Measurements from ENCODE around the gene MAN1B1. TPM values are rescaled to one million over a fixed set of nuclear protein-coding genes. Genes with fewer than 3 reads are reported as not detected.

The MAN1B1 gene
- total and polyA plus RNA-seq, 12 donors = 16.9 to 71.4 (median 22.0) TPM

- Histone ChIP-seq H3K4me1 (peaks cover 18 to 49% (median 29%) of the 10 kb centered on the region in 9 donors), H3K27ac (no peak overlapping the region), H3K4me3 (no peak overlapping the region), H3K9me3 (no peaks in the 10 kb centered on the region), H3K27me3 (peaks cover 0 to 13% (median 0%) of the 10 kb centered on the region in 7 donors), H3K36me3 (peaks cover 4 to 56% (median 20%) of the 10 kb centered on the region in 9 donors)
- TF ChIP-seq CTCF (IDR thresholded peaks at IDR 0.05) = no peak
- 93% methylated on average over 32 of the region's 32 CpGs for WGBS, 2 donors
- intact Hi-C loops (cut with DNase I) = loop anchor here in 4 of 10 donors (5.0 kb wide), 2 partner anchors 92 to 252 kb away; partner anchors contain the start of gene C8G (in 2 of the 4)
- ATAC-seq = no peak
- no peak for DNase-seq
Measured at GRCh38 chr9:137039611-137040366, 47.0 kb upstream of the MAN1B1 start.

GRCh38 chr9:137040568-137040967 is 46.2 kb upstream of the MAN1B1 start:
- DNase-seq (no peak), ATAC-seq (no peak)
- peaks cover 19 to 48% (median 29%) of the 10 kb centered on the region in 9 donors for H3K4me1 ChIP-seq
- no peak for TF ChIP-seq CTCF (IDR thresholded peaks at IDR 0.05)
- intact Hi-C loops (cut with DNase I) = no loop called here
- 90% methylated on average over 23 of the region's 23 CpGs for WGBS, 2 donors
- peaks cover 4 to 56% (median 20%) of the 10 kb centered on the region in 9 donors for H3K36me3 ChIP-seq
- H3K9me3 ChIP-seq = no peaks in the 10 kb centered on the region
- peaks cover 0 to 21% (median 0%) of the 10 kb centered on the region in 7 donors for H3K27me3 ChIP-seq
- no peak overlapping the region for H3K4me3 ChIP-seq
- H3K27ac ChIP-seq = peak overlapping the region in 2 of 10 donors; percentile 43 to 92

- peaks cover 4 to 56% (median 20%) of the 10 kb centered on the region in 9 donors for H3K36me3 ChIP-seq
- peak overlapping the region in 5 of 10 donors; percentile 25 to 92 (median 43) for H3K27ac ChIP-seq
- no peak for TF ChIP-seq CTCF (IDR thresholded peaks at IDR 0.05)
- H3K4me3 ChIP-seq = no peak overlapping the region
- 64 to 67% methylated on average over 15 to 16 of the region's 16 CpGs for WGBS, 2 donors
- ATAC-seq (no peak), DNase-seq (no peak)
- no peaks in the 10 kb centered on the region for H3K9me3 ChIP-seq
- intact Hi-C loops (cut with DNase I) = no loop called here
- peaks cover 0 to 25% (median 0%) of the 10 kb centered on the region in 7 donors for H3K27me3 ChIP-seq
- H3K4me1 ChIP-seq = peaks cover 20 to 49% (median 30%) of the 10 kb centered on the region in 9 donors
Measured at GRCh38 chr9:137041124-137041523, 45.7 kb upstream of the MAN1B1 start.

GRCh38 chr9:137042751-137043727 is 43.7 kb upstream of the MAN1B1 start:
- H3K27ac ChIP-seq = peak overlapping the region; percentile 78 to 92 (median 88)
- H3K4me3 ChIP-seq = peak overlapping the region in 9 of 10 donors; percentile 57 to 80 (median 72)
- peak; percentile 69 to 85 for DNase-seq
- peaks cover 4 to 47% (median 20%) of the 10 kb centered on the region in 9 donors for H3K36me3 ChIP-seq
- WGBS, 2 donors = 62 to 72% methylated on average over 30 to 36 of the region's 36 CpGs
- H3K4me1 ChIP-seq = peaks cover 27 to 56% (median 37%) of the 10 kb centered on the region in 9 donors
- intact Hi-C loops (cut with DNase I) = no loop called here
- peak; percentile 47 to 74 (median 61) for ATAC-seq
- H3K27me3 ChIP-seq = peaks cover 0 to 44% (median 12%) of the 10 kb centered on the region in 7 donors
- TF ChIP-seq CTCF (IDR thresholded peaks at IDR 0.05) = no peak
- no peaks in the 10 kb centered on the region for H3K9me3 ChIP-seq

Data from heart right ventricle (tissue), 16 donors.